Inflammatory macrophage treated with lipopolysaccharide for 4 hours (primary cell): ENCODE results near the gene GALK2.

Experiments used
- DNase-seq: peaks from one replicate; pipeline ENCODE4 v3.0.0-alpha.2; 2020

The GALK2 gene

DNA sequence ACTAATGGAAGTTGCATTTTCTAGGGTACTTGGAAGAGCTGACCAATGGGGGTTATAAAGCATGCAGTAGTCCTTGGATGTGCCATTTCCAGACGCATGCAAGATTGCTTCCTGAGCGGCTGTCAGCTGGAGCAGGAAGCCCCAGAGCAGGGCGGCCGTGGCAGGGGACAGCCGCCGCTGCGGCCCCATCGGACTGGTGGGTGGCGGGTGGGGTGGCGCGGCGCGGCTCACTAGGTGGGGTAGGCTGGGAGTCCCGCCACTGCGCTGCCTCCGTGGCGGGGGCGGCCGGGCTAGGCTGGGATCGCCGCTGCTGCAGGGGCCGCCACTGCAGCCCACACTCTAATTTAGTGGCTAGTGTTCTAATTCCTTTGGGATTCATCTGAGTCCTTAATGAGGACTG, 196.4 kb downstream of the GALK2 start:
- no peak for DNase-seq

DNA sequence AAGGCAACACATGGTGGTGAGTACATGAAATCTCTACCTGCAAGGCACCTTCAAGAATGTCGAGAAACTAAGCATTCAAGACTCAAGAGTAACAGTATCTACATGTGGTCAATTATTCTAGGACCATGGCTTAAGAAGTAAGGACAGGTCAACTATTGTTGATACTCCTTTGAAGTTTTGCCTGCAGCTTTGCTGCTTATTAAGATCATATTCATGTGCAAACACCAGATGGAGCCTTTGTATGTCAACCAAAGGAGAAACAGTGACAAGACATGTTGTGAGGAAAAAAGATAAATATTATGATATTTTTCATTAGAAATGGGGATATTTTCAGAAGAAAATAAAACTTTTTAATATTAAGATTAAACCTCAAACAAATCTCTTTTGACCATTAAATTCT, 200.7 kb downstream of the GALK2 start:
- DNase-seq, result no peak

DNA sequence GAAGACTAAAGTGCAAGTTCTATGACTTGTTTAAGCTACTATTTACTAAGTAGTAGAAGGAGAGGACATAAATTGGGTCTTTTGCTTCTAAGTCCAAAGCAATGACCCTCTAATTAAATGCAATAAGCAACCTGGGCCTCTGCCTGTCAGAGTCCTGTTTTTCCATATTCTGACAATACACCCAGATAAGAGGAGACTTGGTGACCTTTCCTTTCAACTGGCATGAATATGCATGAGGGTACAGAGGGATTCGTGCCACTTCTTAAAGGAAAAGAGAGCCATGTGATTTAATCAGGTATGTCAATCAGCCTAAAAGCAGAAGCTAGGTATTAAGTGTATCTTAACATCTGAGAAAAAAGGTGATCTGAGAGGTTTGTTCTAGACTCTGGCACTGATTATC, 202.3 kb downstream of the GALK2 start:
- no peak for DNase-seq

DNA sequence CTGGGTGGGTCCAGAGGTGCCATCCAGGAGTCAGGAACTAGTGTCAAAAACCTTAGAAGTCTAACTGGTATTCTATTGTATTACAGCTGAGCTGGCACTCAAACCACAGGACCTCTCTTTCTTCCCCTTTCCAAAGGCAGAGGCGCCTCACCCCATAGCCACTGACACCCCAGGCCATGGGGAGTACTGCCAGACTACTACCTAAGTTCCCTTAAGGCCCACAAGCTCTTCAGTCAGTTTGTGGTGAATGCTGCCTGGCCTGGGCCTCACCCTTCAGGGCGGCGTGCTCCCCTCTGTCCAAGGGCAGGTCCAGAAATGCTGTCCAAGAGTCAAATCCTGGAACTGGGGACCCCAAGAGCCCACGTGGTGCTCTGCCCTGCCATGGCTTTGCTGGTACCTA, 209.9 kb downstream of the GALK2 start:
- peak; percentile 3 for DNase-seq

DNA sequence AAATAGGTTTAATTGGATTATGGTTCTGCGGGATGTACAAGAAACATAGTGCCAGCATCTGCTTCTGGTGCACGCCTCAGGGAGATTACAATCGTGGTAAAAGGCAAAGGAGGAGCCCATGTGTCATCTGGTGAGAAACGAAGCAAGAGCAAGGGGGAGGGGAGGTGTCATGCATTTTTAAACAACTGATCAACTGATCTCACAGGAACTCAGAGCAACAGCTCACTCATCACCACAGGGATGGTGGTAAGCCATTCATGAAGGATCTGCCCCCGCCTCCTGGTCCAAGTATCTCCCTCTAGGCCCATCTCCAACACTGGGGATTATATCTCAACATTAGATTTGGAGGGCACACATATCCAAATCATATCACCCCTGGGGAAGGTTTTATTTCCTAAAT, 210.9 kb downstream of the GALK2 start:
- DNase-seq, result no peak
